GM12892 (cell line): ENCODE results near the gene LDLRAD4.

Experiments used
- DNase-seq: peaks from one replicate; pipeline ENCODE4 v3.0.0; 2011; ENCODE audit not compliant: insufficient read length
- FAIRE-seq: peaks from 2 replicates; lab custom pipeline; 2011; peaks lifted over from hg19 to GRCh38; lab: Jason Lieb, UNC
- POLR2A ChIP-seq: IDR thresholded peaks from 2 replicates; pipeline ENCODE4 v1.6.1; 2011; ENCODE audit warnings: low read depth, low read length, control low read depth
- POLR2AphosphoS5 ChIP-seq: IDR thresholded peaks from 2 replicates; pipeline ENCODE4 v1.6.1; 2011; ENCODE audit warnings: low read depth, low read length, control low read depth
- TAF1 ChIP-seq: IDR thresholded peaks from 2 replicates; pipeline ENCODE4 v1.6.1; 2011; ENCODE audit warnings: low read depth, mild to moderate bottlenecking, control low read depth, low read length, borderline replicate concordance

LDLRAD4 gene

GRCh38 chr18:13551841-13552733 lies 333.5 kb downstream of the LDLRAD4 start:
- no peak for TF ChIP-seq POLR2A
- no peak for TF ChIP-seq TAF1
- TF ChIP-seq POLR2AphosphoS5, result no peak
- FAIRE-seq, result no peak
- no peak for DNase-seq

DNA sequence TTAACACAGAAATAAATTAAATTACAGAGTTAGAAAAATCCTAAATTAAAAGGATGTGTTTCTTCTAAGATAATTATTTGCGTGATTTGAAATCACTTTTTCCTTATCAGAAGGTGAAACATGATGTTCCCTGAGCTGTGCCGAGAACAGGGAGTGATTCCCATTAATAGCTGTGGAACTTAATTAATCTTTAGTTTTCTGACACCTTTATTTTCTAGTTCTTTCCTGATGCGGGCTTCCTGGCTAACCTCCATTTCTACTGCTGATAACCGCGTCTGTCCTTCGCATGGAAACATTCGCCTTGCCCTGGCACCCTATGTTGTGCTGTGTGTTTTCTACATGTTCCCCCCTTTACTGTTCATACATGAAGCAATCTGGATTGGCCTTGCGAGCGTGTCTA lies 334.9 kb downstream of the LDLRAD4 start:
- DNase-seq (no peak), FAIRE-seq (no peak)
- TF ChIP-seq POLR2AphosphoS5, result no peak
- TF ChIP-seq POLR2A, result no peak
- TF ChIP-seq TAF1, result no peak

DNA sequence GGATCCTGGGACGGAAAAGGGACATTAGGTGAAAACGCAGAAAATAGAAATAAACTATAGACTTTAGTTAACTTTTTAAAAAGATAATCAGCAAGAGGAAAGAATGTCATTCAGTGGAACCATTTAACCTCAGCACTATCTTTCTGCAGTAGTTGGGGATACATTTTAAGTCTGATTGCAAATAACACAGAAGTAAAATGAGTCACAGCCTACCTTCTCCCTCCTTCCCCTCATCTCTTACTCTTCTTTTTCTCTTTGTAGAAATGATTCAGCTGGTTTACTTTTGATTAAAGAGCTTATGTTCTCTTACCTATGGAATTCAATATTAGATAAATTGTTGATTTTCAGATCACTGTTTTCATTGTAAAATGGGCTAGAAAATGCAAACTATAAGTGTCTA lies 336.6 kb downstream of the LDLRAD4 start:
- TF ChIP-seq TAF1, result no peak
- TF ChIP-seq POLR2A, result no peak
- no peak for TF ChIP-seq POLR2AphosphoS5
- FAIRE-seq, result no peak

DNA sequence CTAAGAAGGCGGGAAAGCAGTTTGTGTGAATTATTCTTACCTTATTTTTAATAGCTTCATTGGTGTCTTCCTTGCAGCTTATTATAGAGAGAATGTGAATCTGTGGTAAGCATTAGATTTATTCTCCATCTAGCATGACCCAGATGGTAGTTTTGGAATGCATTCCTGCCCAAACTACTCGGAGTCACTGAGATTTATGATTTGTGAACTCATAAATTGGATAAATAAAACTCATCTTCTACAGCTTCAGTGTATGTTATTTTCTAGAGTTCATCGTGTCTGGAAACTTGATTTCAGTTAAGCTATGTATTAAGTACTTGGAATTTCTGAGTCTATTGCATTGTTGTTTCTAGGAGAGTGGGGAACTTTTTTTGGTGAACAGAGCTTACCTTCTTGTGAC lies 337.3 kb downstream of the LDLRAD4 start:
- FAIRE-seq (no peak), DNase-seq (no peak)
- TF ChIP-seq TAF1, result no peak
- TF ChIP-seq POLR2AphosphoS5, result no peak
- TF ChIP-seq POLR2A, result no peak

More for the DNA sequence above, 336.6 kb downstream of the LDLRAD4 start:
- DNase-seq, result no peak

DNA sequence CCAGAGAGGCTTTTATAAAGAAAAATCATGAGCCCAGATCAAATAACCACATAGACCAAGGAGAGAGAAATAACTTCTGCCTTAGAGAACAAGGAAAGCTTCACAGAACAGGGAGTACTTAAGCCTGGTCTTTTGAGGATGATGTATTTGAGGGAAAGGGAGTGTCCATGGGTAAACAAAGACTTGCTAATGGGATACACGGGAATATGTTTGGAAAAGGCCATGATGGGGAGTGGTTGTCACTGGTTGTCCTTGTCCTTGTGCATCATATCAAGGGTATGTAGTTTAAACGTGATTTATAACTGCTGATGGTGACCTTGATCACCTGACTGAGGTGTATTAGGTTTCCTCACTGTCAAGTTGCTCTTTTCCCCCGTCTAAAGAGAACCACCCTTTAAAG lies 337.9 kb downstream of the LDLRAD4 start:
- FAIRE-seq (no peak), DNase-seq (no peak)
- TF ChIP-seq POLR2A (no peak), POLR2AphosphoS5 (no peak), TAF1 (no peak)

DNA sequence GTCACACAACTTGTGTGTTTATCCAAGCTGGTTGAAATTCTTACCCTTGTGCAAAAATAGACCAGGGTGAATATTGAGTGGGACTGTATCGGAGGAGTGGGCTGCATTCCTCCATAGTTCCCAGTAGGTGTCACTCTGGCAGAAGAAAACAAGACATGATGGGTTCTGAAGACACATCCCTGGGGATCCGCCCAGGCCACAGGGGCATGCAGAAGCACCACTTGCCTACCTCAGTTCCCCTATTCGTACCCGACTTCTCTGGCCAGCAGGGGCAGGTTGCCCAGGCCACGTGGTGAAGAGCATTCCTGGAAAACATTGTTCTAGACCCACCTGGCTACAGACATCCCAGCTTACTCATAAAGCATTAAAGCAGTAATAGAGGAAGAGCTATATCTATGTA lies 339.6 kb downstream of the LDLRAD4 start:
- DNase-seq, result no peak

GRCh38 chr18:13558790-13559189 lies 340.2 kb downstream of the LDLRAD4 start:
- FAIRE-seq (peak; percentile 24), DNase-seq (no peak)
- TF ChIP-seq POLR2AphosphoS5, result no peak
- TF ChIP-seq POLR2A, result no peak
- no peak for TF ChIP-seq TAF1

More for the DNA sequence above, 339.6 kb downstream of the LDLRAD4 start:
- TF ChIP-seq POLR2A, result no peak
- no peak for TF ChIP-seq POLR2AphosphoS5
- peak; percentile 96 for FAIRE-seq

GRCh38 chr18:13559754-13560153 lies 341.2 kb downstream of the LDLRAD4 start:
- FAIRE-seq, result no peak
- no peak for DNase-seq
- no peak for TF ChIP-seq POLR2AphosphoS5
- no peak for TF ChIP-seq TAF1
- no peak for TF ChIP-seq POLR2A

GRCh38 chr18:13560306-13560705 lies 341.7 kb downstream of the LDLRAD4 start:
- DNase-seq (no peak), FAIRE-seq (no peak)
- TF ChIP-seq POLR2A (no peak), TAF1 (no peak), POLR2AphosphoS5 (no peak)

DNA sequence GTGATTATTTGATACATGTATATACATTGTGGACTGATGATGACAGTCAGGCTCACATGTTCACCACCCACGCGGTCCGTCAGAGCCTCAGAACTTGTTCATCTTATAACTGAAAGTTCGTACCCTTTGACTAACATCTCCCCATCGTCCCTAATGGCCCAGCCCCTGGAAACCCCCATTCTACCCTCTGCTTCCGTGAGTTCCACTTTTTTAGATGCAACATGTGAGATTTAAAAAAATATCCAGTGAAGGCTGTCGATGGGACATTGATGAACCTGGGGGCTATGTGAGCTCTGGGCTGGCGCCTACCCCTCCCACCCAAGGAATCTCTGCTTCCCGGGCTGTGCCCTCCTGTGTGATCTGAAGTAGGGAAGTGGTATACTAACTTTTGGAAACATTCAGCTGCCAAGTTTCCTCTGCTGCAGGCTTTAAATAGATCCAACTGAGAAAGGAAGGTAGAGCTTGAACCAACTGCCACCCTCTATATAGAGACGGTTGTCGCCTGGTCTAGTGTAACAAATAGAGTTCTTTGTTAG lies 344.0 kb downstream of the LDLRAD4 start:
- TF ChIP-seq TAF1 (peak; percentile 34; the same call in 1 of the 2 replicates), POLR2A (0 out of 2 replicates have a peak, but pooled peaks have one; percentile 41), POLR2AphosphoS5 (no peak; the same call in none of the 2 replicates)
- peak; percentile 41 for DNase-seq
- FAIRE-seq, result no peak

DNA sequence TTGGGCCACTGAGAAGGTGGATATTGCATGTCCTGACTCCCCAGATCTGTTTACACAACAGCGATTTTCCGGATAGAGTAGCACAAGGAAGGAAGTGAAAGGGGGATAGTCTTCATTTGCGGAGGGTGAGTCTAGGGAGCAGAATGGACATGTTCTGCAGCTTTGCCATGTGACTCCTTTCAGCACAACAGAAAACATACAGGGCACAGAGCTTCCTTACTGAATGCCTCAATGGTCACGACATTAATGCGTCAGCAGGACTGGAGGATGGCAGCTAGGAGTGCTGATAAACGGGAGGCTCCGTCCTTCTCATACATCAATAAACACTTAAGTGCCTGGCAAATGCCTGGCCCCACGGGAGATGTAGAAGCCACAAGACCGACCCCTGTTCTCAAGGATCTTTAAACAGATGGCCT lies 344.8 kb downstream of the LDLRAD4 start:
- peak; percentile 95 for FAIRE-seq
- no peak for DNase-seq
- peak; percentile 50; the same call in 1 of the 2 replicates for TF ChIP-seq POLR2AphosphoS5
- TF ChIP-seq TAF1, result no peak
- no peak for TF ChIP-seq POLR2A

DNA sequence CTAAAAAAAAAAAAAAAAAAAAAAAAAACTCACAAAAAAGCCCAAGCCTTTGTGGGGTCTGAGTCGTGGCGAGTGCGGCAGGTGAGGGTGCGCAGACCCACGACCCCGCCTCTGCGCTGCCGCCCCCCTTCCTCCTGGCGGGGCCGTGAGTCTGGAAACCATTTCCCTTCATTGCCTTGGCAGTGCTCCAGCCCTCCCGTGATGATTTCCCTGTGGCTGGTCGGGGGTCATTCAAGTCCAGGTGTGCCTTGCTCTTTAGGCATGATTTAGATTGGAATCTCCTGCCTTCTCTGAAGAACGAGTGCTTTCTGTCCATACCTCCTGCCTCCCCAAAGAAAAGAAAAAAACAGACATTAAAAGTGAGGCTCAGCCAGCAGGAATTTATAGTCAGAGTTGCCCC lies 346.0 kb downstream of the LDLRAD4 start:
- DNase-seq (no peak), FAIRE-seq (no peak)
- TF ChIP-seq TAF1, result no peak
